VCaP (cell line): ENCODE measurements around the gene CLOCK.
A peak's percentile ranks its signal among the peaks of the same experiment; 100 is the strongest.

Experiments
- H3K27ac ChIP-seq: fragments of 450-650 bp; 2 replicates; pipeline ENCODE4 v1.5.1; 2017
- TF ChIP-seq, protein P1 (sequence below): fragments of 450-650 bp; conservative IDR thresholded peaks from 2 replicates; pipeline ENCODE4 v1.5.1; 2017; ENCODE audit warnings: mild to moderate bottlenecking, moderate library complexity

Gene CLOCK

DNA sequence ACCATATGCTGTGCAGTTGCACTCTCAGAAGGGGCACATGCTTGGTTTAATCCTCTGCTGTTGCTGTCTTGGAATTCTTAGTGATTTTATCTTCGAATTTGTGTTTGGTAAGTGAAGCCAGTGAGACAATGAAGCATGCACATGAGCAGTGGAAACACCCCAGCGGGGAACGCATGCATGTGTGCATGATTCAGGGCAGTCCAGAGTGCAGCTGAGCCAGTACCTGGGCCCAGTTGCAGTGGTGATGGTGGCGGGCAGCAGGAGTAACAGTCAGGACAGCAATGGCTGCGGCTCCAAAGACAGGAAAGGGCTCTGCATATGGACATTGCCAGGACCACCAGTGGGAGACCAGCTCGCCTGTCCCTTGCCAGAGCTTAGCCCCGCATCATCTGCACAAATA, 165.2 kb downstream of the CLOCK start:
- TF ChIP-seq, protein P1, sequence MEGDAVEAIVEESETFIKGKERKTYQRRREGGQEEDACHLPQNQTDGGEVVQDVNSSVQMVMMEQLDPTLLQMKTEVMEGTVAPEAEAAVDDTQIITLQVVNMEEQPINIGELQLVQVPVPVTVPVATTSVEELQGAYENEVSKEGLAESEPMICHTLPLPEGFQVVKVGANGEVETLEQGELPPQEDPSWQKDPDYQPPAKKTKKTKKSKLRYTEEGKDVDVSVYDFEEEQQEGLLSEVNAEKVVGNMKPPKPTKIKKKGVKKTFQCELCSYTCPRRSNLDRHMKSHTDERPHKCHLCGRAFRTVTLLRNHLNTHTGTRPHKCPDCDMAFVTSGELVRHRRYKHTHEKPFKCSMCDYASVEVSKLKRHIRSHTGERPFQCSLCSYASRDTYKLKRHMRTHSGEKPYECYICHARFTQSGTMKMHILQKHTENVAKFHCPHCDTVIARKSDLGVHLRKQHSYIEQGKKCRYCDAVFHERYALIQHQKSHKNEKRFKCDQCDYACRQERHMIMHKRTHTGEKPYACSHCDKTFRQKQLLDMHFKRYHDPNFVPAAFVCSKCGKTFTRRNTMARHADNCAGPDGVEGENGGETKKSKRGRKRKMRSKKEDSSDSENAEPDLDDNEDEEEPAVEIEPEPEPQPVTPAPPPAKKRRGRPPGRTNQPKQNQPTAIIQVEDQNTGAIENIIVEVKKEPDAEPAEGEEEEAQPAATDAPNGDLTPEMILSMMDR: no peak
- no peak overlapping the region for H3K27ac ChIP-seq

DNA sequence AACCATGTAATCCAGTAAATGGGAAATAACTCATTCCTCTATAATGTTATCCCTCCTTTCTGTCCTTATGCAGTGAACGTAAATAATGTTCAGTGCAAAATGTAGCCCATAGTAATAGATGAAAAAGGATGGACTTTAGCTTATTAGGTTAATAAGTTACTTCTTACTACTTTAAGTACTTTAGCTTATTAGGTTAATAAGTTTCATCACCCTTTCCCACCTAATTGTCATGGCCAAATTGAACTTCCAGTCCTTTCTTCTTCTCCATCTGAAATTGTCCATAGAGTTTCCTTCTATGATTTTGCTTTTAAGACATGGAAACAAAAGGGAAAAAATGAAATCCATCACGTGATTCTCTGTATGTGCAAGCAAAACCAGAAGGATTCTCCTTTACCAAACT, 166.1 kb downstream of the CLOCK start:
- H3K27ac ChIP-seq: peak overlapping the region; percentile 49
- TF ChIP-seq, protein P1: no peak

DNA sequence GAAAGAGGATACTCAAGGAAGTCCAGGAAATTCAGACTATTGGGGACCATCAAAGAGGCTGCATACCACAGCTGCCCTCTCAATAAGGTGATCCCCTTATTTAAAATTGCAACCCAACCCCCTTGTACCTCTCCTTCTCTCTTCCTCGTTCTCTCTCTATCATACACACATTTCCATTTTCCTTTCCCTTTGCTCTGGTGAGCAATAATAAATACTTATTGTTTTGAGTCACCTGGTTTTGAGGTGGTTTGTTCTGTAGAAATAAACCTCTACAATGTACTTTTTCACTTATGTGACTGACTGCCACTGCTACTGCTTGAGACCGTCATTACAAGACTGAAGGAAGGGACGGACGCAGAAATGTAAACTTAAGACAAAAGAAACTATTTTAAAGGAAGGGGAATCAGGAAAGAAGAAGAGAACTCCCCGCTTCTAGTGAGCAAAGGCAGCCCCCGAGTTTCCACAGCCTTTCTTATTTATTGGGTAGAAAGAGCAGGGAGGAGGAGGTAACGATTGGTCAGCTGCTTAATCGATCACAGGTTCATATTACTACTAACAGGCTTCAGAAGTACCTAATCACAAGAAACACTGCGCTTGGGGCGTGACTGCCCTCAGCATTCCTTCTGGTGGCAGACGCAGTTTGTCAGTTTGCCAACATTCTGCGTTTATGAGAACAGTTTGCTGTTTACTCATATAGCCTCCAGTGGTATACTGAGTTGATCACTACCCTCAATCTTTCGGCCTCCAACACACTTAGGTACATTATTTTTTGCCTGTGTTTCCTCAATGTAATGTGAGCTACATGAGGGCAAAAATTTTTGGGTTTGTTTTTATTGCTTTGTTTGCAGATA, 167.9 kb downstream of the CLOCK start:
- H3K27ac ChIP-seq: peak overlapping the region; percentile 49
- TF ChIP-seq, protein P1: no peak
